Brain microvascular endothelial cell (primary cell): ENCODE measurements around the gene OR5T3.

Source experiments
- DNase-seq: peaks from one replicate; pipeline ENCODE4 v3.0.0-alpha.2; 2020
- H3K27ac ChIP-seq: fragments of 250-450 bp; sonication (Bioruptor Pico); 2 replicates; pipeline ENCODE4 v1.5.1; 2020; ENCODE audit warnings: mild to moderate bottlenecking, moderate library complexity
- H3K27me3 ChIP-seq: fragments of 250-450 bp; sonication (Bioruptor Pico); replicated peaks from 2 replicates; pipeline ENCODE4 v1.5.1; 2020; ENCODE audit warnings: mild to moderate bottlenecking
- H3K36me3 ChIP-seq: fragments of 250-450 bp; sonication (Bioruptor Pico); replicated peaks from 2 replicates; pipeline ENCODE4 v1.5.1; 2020; ENCODE audit warnings: mild to moderate bottlenecking
- H3K4me3 ChIP-seq: 2 replicates; pipeline ENCODE4 v1.5.1; 2011; ENCODE audit warnings: low read depth, mild to moderate bottlenecking, control low read depth, low read length, moderate library complexity
- CTCF ChIP-seq: IDR thresholded peaks from 2 replicates; pipeline ENCODE4 v1.5.1; 2011; ENCODE audit warnings: low read depth, mild to moderate bottlenecking, moderate library complexity, low read length, control low read depth, inconsistent platforms; ENCODE audit errors: missing control alignments
- in situ Hi-C: cut with HindIII; loops from 2 replicates; pipeline ENCODE4 v1.10.0; 2017; ENCODE audit warnings: low sequenced_read_pairs, low pct_ligation_motif_present

OR5T3 gene

GRCh38 chr11:56273854-56274253 is 21.8 kb downstream of the OR5T3 start, which contains the start of gene OR5T1:
Gene OR5T1, plus strand, starts transcription at chr11:56274154. Its CDS starts 1,485 bp downstream, at chr11:56275639.
- Histone ChIP-seq H3K4me3 (no peak within 1 kb of the TSS), H3K27ac (no peak within 1 kb of the TSS), H3K36me3 (no peaks in the 10 kb centered on the region), H3K27me3 (no peaks in the 10 kb centered on the region)
- no peak for DNase-seq
- in situ Hi-C loops, result no loop called here
- TF ChIP-seq CTCF, result no peak

DNA sequence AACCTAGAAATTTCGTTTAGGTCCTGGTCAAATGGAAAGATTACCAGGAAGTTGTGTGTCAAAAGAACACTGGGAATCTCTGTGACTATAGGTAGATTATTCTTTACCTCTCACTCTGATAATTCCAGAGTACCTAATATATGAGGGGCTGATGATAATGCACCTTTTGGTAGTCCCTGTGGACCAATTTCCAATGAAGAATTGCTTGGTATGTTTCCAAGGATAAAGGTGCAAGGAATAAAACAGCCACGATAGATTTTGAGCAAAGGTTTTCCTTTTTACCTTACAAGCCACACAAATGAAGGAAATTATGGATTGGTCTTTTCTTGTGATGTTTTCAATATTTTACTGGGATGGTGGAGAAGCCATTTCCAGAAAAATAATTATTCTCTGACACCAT is 40.1 kb downstream of the OR5T3 start, which contains the start of gene OR8H1:
Gene OR8H1, minus strand, starts transcription at position 101 of the 400 bp plus-strand sequence. CDS start 1,192 bp downstream, outside the sequence.
- H3K27ac ChIP-seq, result no peak within 1 kb of the TSS
- no peak for DNase-seq
- in situ Hi-C loops, result no loop called here
- H3K27me3 ChIP-seq, result no peaks in the 10 kb centered on the region
- no peak for TF ChIP-seq CTCF
- no peak within 1 kb of the TSS for H3K4me3 ChIP-seq
- no peaks in the 10 kb centered on the region for H3K36me3 ChIP-seq

GRCh38 chr11:56296898-56297297 is 44.8 kb downstream of the OR5T3 start:
- in situ Hi-C loops, result no loop called here
- Histone ChIP-seq H3K4me3 (no peak overlapping the region), H3K27ac (no peak overlapping the region), H3K36me3 (no peaks in the 10 kb centered on the region), H3K27me3 (no peaks in the 10 kb centered on the region)
- no peak for TF ChIP-seq CTCF
- no peak for DNase-seq
